ENCODE measurements around the gene IKZF5. TPM values are rescaled to one million over a fixed set of nuclear protein-coding genes. Genes with fewer than 3 reads are reported as not detected.
A peak's percentile ranks its signal among the peaks of the same experiment; 100 is the strongest.

The IKZF5 gene
- polyA plus RNA-seq (2014; cell fraction: cytosol; rRNA removed) = 5.5 and 9.0 TPM in 2 replicates
- polyA plus RNA-seq (2014; cell fraction: nucleus; rRNA removed) = 13.6 and 24.1 TPM in 2 replicates

GRCh38 chr10:123008355-123009104 is at the start of gene IKZF5, which contains the start of gene ACADSB:
TSS of gene IKZF5 (minus strand) at chr10:123008795. CDS start at chr10:122998625, 10,170 bp downstream.
TSS of gene ACADSB (plus strand) at chr10:123009006. CDS start at chr10:123009030, 24 bp downstream.
- DNase-seq (ENCODE audit: low spot score) = peak; percentile 97

- no peak for DNase-seq (ENCODE audit: low spot score)
Measured at GRCh38 chr10:123057968-123058367, 49.4 kb upstream of the IKZF5 start.

- no peak for DNase-seq (ENCODE audit: low spot score)
Measured at GRCh38 chr10:123045961-123046731, 37.6 kb upstream of the IKZF5 start.

GRCh38 chr10:123044391-123044790 is 35.8 kb upstream of the IKZF5 start:
- DNase-seq (ENCODE audit: low spot score) = peak; percentile 24

- DNase-seq (ENCODE audit: low spot score) = peak; percentile 76
Measured at GRCh38 chr10:123043409-123043925, 34.9 kb upstream of the IKZF5 start.

- DNase-seq (ENCODE audit: low spot score) = no peak
Measured at GRCh38 chr10:123042708-123043408, 34.3 kb upstream of the IKZF5 start.

- DNase-seq (ENCODE audit: low spot score) = no peak
Measured at GRCh38 chr10:123039632-123039930, 31.0 kb upstream of the IKZF5 start.

- no peak for DNase-seq (ENCODE audit: low spot score)
Measured at GRCh38 chr10:123038782-123039631, 30.4 kb upstream of the IKZF5 start.

GRCh38 chr10:123035467-123036086 is 27.0 kb upstream of the IKZF5 start:
- no peak for DNase-seq (ENCODE audit: low spot score)

GRCh38 chr10:123034332-123034731 is 25.7 kb upstream of the IKZF5 start:
- DNase-seq (ENCODE audit: low spot score) = no peak

GRCh38 chr10:123031124-123031523 is 22.5 kb upstream of the IKZF5 start:
- no peak for DNase-seq (ENCODE audit: low spot score)

GRCh38 chr10:123027861-123028260 is 19.3 kb upstream of the IKZF5 start:
- no peak for DNase-seq (ENCODE audit: low spot score)

- DNase-seq (ENCODE audit: low spot score) = no peak
Measured at GRCh38 chr10:123026302-123026701, 17.7 kb upstream of the IKZF5 start.

- DNase-seq (ENCODE audit: low spot score) = no peak
Measured at GRCh38 chr10:123024540-123024939, 15.9 kb upstream of the IKZF5 start.

GRCh38 chr10:123021517-123021916 is 12.9 kb upstream of the IKZF5 start:
- no peak for DNase-seq (ENCODE audit: low spot score)

GRCh38 chr10:123019941-123020703 is 11.5 kb upstream of the IKZF5 start:
- DNase-seq (ENCODE audit: low spot score) = no peak

- DNase-seq (ENCODE audit: low spot score) = no peak
Measured at GRCh38 chr10:123019264-123019663, 10.7 kb upstream of the IKZF5 start.

- no peak for DNase-seq (ENCODE audit: low spot score)
Measured at GRCh38 chr10:123018531-123018930, 9.9 kb upstream of the IKZF5 start.

- DNase-seq (ENCODE audit: low spot score) = no peak
Measured at GRCh38 chr10:123017421-123018165, 9.0 kb upstream of the IKZF5 start.
